Measurements from ENCODE around the gene CRIP1.

Gene CRIP1

DNA sequence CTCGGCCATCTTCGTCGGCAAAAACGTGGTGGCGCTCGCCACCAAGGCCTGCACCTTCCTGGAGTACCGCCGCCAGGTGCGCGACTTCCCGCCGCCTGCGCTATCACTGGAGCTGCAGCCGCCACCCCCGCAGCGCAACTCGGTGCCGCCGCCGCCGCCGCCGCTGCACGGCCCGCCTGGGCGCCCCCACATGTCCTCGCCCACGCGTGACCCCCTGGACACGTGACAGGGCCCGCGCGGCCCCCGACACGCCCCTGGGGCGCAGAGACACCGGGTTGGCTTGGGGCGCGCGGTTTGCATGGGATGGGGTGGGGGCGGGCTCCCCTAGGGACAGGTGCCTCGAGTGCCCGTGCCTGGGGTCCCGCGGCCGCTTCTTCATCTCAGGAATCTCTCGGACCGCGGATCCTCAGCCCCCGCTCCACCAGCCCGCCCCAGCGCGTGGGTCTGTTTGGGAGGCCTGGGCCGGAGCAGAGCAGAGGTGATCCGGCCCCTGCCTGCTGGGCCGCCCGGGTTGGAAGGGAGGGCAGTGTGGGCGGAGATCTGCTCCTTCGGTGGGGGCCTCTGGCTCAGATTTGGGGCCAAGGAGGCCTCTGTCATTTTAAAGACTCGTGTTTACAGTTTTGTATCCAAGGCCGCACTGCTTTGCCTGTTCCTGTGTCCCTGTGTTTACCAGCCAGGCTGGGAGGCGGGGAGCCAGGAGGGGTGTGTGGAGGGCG, 43.0 kb downstream of the CRIP1 start:
- TF ChIP-seq, protein P1, sequence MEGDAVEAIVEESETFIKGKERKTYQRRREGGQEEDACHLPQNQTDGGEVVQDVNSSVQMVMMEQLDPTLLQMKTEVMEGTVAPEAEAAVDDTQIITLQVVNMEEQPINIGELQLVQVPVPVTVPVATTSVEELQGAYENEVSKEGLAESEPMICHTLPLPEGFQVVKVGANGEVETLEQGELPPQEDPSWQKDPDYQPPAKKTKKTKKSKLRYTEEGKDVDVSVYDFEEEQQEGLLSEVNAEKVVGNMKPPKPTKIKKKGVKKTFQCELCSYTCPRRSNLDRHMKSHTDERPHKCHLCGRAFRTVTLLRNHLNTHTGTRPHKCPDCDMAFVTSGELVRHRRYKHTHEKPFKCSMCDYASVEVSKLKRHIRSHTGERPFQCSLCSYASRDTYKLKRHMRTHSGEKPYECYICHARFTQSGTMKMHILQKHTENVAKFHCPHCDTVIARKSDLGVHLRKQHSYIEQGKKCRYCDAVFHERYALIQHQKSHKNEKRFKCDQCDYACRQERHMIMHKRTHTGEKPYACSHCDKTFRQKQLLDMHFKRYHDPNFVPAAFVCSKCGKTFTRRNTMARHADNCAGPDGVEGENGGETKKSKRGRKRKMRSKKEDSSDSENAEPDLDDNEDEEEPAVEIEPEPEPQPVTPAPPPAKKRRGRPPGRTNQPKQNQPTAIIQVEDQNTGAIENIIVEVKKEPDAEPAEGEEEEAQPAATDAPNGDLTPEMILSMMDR (IDR thresholded peaks at IDR 0.05), result no peak
- TF ChIP-seq ZFX (IDR thresholded peaks at IDR 0.05; ENCODE audit: borderline replicate concordance), result no peak
- H3K27ac ChIP-seq, result no peak overlapping the region

DNA sequence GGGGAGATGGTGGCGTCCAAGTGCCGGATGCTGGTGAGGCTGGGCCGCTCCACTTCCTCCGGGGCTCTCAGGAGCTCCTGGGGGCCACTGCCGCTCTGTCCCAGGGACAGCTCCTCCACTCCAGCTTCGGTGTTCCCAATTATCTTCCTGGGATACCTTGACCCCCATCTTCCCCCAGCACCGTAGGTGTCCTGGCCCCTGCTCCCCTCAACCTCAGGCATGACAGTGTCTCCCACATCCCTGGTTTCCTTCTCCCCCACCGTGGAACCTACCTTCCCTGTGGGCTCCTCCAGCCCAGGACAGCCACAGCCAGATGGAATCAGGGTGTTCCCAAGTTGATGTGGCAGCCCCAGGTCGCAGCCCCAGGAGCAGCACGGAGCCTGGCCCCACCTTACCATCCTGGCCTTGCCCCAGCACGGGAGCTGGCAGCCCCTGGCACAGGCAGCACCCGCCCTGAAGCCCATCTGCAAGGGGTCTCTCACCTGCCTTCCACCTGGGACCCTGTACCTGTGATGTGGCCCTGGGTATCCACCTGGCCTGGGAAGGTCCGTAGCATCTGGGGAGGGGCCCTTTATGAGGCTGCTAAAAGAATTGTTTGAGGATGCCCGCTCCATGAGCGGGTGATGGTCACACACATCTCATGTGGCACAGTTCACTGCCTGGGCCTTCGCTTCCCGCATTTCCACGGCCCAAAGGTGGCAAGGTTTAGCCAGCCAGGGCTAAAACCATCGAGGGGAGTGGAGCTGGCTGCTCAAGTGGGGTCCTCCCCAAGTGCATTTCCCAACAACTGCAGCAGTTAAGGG, 43.8 kb downstream of the CRIP1 start:
- no peak overlapping the region for H3K27ac ChIP-seq
- no peak for TF ChIP-seq ZFX (IDR thresholded peaks at IDR 0.05; ENCODE audit: borderline replicate concordance)
- TF ChIP-seq, protein P1 (IDR thresholded peaks at IDR 0.05), result no peak

DNA sequence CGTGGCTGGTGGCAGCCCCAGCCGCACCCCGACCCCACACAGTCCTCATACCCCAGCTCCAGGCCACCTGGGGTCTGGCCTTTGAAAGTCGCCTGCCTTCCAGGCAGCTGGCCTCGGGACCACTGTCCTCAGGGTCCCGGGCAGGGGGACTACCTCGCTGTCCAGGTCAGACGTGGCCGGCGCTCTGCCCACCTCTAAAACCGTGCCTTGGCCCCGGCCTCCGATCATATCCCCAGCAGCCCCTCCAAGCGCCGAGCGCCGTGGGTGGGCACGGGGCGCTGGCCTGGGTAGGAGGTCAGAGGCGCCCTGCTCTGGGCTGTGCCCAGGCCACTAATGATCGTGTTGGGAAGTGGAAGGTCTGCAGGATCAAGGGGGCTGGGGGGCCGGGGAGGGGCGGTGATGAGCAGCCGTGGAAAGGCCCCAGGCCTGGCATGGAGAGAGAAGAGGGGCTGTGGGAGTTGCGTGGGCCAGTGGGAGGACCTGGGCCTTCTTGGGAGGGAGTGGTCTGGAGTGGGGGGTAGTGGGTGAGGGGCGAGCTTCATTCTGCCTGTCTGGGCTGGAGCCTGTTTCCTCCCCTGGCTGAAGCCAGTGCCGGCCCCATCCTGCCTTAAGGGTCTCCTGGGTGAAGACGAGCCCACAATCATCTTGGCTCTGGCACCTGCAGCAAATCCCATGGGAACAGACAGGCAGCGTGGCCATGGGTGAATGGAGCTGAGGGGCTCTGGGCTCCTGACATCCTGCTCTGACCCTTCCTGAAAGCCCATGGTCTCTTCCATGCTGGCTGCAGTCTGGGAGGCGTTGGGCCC, 44.6 kb downstream of the CRIP1 start:
- no peak for TF ChIP-seq ZFX (IDR thresholded peaks at IDR 0.05; ENCODE audit: borderline replicate concordance)
- TF ChIP-seq, protein P1 (IDR thresholded peaks at IDR 0.05), result no peak
- H3K27ac ChIP-seq, result no peak overlapping the region

DNA sequence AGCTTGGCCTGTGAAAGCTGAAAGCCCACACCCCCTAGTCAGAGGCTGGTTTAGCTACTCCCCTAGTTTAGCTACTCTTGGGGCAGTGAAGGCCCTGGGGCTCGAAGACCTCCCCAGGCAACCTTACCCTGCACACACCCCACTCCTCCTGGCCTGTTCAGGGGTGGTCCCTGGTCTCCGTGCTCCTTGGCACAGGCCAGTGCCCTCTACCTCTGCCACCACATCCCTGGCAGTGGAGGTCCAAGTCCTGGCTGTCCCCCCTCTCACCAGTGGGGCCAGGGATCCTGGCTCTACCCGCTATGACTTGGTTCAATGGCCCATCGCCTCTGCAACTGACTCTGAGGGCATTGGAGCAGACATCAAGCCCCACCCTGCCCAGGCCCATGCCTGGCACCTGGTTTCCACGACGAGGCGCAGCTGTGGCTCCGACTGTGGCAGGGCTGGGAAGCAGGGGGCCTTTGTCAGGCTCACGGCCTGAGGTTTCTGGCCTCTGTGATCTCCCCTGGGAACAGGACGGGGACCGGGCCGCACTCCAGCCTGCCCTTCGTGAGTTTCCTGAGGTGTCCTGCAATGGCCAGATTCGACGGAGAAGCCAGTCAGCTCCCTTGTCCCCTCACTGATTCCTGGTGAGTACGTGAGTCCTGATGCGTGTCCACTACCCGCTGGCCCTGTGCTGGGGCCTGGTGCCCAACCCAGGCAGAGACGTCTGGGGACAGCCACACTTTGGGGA, 45.4 kb downstream of the CRIP1 start:
- TF ChIP-seq ZFX (IDR thresholded peaks at IDR 0.05; ENCODE audit: borderline replicate concordance), result no peak
- TF ChIP-seq, protein P1 (IDR thresholded peaks at IDR 0.05), result no peak
- H3K27ac ChIP-seq, result no peak overlapping the region

DNA sequence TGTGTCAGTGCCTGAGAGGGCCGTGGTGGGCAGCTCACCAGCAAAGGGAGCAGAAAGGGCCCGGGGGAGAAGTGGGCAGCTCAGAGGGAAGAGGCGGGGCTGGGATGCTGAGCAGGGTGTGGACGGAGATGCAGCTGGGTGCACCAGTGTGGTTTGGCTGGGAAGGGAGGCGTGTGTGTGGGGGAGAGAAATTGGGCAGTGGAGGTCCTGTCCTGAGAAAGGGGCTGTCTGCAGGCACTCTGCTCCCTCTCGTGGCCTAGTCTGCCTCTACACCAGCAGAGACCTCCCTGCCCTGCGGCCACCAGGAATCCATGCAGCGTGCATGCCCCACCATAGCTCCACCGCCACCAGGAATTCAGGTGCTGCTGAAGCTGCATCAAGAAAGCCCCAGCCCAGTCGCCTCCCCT, 46.1 kb downstream of the CRIP1 start:
- TF ChIP-seq, protein P1 (IDR thresholded peaks at IDR 0.05), result peak; percentile 46
- TF ChIP-seq ZFX (IDR thresholded peaks at IDR 0.05; ENCODE audit: borderline replicate concordance), result no peak
- no peak overlapping the region for H3K27ac ChIP-seq

DNA sequence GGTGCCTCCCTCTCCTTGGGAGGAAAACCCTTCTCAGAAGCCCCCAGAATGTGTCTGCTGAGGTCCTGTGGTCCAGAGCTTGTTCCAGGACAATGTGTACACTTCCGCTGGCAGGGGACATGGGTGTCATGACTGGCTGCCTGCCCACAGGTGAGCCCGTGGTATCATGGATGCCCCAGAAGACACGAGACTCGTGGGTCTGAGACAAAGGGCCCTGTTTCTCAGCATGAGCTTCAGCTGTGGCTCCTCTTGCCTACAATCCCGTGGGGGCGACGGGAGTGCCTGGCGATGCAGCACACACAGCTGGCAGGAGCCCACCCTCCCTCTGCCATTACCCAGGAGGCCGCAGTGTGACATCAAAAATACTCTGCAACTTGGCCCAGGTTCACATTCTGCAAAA, 46.7 kb downstream of the CRIP1 start:
- TF ChIP-seq ZFX (IDR thresholded peaks at IDR 0.05; ENCODE audit: borderline replicate concordance), result no peak
- TF ChIP-seq, protein P1 (IDR thresholded peaks at IDR 0.05), result no peak
- H3K27ac ChIP-seq, result no peak overlapping the region

Measured in 22Rv1 (cell line).